Femur (tissue), 1 donor: ENCODE data around the gene DGKQ.
A peak's percentile ranks its signal among the peaks of the same experiment; 100 is the strongest.
"Not testable (repeated sequence)": the region's sequence is repeated elsewhere in the genome, so short reads cannot be mapped to it uniquely, and the experiment has no call there.

Experiments used
- DNase-seq: peaks from one replicate; pipeline ENCODE4 v3.0.0-alpha.2; 2017

Gene DGKQ

GRCh38 chr4:993111-994029 lies 20.0 kb upstream of the DGKQ start, which contains the start of gene SLC26A1:
SLC26A1 (minus strand) TSS chr4:993404; CDS start chr4:991703, 1,701 bp downstream.
- DNase-seq: no peak

GRCh38 chr4:992297-993110 lies 19.1 kb upstream of the DGKQ start:
- DNase-seq: no peak

GRCh38 chr4:991451-992296 lies 18.3 kb upstream of the DGKQ start:
- no peak for DNase-seq

GRCh38 chr4:990746-991367 lies 17.5 kb upstream of the DGKQ start:
- no peak for DNase-seq

- no peak for DNase-seq
Measured at GRCh38 chr4:989722-990471, 16.5 kb upstream of the DGKQ start.

GRCh38 chr4:988726-989721 lies 15.7 kb upstream of the DGKQ start:
- DNase-seq: no peak

- DNase-seq: no peak
Measured at GRCh38 chr4:987624-988513, 14.5 kb upstream of the DGKQ start.

- peak; percentile 84 for DNase-seq
Measured at GRCh38 chr4:986879-987623, 13.7 kb upstream of the DGKQ start, which contains the start of gene IDUA. IDUA (plus strand) TSS chr4:987044; CDS start chr4:987085, 41 bp downstream.

GRCh38 chr4:986428-986878 lies 13.1 kb upstream of the DGKQ start:
- no peak for DNase-seq

- no peak for DNase-seq
Measured at GRCh38 chr4:985123-985830, 11.9 kb upstream of the DGKQ start.

- no peak for DNase-seq
Measured at GRCh38 chr4:984336-985054, 11.1 kb upstream of the DGKQ start.

GRCh38 chr4:982814-983213 lies 9.4 kb upstream of the DGKQ start:
- no peak for DNase-seq

GRCh38 chr4:982291-982690 lies 8.9 kb upstream of the DGKQ start:
- no peak for DNase-seq

- no peak for DNase-seq
Measured at GRCh38 chr4:978957-979701, 5.8 kb upstream of the DGKQ start.

GRCh38 chr4:976016-976415 lies 2.6 kb upstream of the DGKQ start:
- DNase-seq: not testable (repeated sequence)

GRCh38 chr4:974668-975067 lies 1.3 kb upstream of the DGKQ start:
- DNase-seq: no peak
